GM19023 (cell line): Measurements from ENCODE around the gene GATB.

Experiments used
- ATAC-seq: cut with Tn5 transposase; IDR thresholded peaks from one replicate; pipeline ENCODE4 v1.9.1; 2021; ENCODE audit warnings: mild to moderate bottlenecking, moderate library complexity; ENCODE audit not compliant: unreplicated experiment

The GATB gene

GRCh38 chr4:151786158-151786495, 25.3 kb upstream of the GATB start:
- no peak for ATAC-seq

DNA sequence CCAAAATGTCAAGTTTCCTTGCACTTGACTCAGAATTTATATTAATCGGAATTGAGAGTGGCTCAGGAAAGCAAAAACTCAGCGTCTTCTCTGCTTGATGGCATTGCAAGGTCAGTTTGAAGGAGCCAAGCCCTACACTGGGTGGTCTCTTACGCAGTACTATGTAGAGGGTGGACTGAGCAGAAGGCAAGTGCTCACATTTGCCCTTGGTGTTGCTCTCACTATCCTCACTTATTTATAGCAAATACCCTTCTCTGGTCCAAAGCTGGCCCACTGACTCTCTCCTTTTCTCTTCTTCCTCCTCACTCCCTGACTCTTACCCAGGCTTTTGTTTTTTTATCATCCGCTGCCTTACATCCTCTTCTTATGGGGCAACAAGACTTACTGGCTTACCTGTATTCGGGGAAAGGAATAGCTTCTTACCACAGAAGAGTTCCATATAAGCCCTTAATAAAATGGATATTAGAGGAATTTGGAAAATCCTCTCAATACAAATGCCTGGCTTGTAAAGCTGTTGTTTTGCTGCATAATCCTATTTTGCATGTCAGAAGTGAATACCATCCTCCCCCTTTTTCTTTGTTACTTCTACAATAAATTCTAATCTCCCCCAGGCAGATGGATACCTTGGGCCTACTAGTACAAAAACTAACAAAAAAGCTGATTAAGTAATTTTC, 24.8 kb upstream of the GATB start:
- ATAC-seq: no peak

DNA sequence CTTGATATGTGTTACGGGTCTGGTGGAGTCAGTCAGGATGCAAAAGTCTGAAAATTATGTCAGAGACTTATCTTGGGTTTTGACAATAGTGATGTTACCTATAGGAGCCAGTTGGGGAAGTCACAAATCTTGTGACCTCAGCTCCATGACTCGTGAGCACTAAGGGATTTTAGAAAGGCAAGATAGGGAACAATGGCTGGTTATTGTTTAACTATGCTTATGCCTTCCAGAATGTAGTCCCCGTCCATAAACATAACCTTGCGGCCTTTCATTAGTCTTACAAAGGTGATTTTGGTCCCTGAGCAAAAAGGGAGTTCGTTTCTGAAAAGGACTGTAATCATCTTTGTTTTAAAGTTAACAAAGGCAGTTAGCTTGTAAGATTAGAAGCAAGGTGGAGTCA, 23.9 kb upstream of the GATB start:
- no peak for ATAC-seq

DNA sequence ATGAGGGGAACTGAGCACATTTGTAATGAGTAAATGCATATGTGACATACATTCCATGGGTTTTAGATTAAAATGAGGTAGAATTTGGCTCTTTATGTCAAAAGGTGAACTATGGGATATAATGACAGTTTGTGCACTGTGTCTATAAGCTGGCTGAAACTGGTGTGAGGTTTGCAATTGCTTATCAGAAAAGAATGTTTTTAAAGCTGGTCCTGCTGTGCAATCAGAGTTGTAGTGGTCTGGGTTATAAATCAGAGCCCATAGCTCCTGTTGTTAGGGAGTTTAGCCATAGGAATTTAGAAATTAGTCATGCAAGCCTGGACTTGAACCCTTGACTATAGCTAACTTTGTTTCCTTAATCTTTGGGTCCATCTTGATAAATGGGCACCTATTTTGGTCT, 23.1 kb upstream of the GATB start:
- no peak for ATAC-seq

DNA sequence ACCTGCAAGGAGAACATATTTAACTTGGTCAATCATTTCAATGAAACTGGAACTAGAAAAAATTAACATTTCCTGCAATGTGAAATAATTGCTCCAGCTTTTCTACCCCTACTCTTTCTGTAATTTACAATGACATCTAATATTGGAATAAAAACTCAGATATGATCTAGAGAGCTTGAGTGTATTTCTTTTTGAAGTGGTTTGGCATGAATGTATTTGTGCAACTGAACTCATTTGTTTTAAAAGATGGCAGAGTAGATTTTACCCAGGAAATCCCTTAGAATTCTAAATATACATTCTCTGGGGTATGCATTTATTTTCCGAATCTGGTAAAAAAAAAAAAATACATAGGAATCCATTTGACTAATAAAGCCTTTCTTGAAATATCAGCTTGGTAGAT, 21.5 kb upstream of the GATB start:
- no peak for ATAC-seq

- no peak for ATAC-seq
Measured at GRCh38 chr4:151781026-151781425, 20.2 kb upstream of the GATB start.

GRCh38 chr4:151777471-151777870, 16.7 kb upstream of the GATB start:
- no peak for ATAC-seq

- no peak for ATAC-seq
Measured at GRCh38 chr4:151774324-151774723, 13.5 kb upstream of the GATB start.

DNA sequence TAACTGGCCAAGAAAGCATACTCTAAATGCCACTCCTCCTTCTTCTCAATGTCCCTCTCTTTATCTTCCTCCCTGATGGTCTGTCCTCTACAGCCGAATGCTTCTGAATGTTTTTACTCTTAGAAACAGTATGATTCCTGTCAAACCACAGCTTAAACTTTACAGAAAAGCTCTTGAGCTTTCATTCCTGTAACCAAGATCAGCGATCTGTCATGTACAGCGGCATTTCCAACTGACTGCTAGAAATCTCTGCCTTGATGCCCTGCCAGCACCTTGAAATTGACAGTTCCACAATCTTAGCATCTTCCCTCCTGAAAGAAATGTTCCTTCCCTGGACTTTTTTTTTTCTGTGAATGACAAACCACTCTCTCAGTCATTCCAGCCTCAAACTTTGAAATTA, 11.5 kb upstream of the GATB start:
- no peak for ATAC-seq

DNA sequence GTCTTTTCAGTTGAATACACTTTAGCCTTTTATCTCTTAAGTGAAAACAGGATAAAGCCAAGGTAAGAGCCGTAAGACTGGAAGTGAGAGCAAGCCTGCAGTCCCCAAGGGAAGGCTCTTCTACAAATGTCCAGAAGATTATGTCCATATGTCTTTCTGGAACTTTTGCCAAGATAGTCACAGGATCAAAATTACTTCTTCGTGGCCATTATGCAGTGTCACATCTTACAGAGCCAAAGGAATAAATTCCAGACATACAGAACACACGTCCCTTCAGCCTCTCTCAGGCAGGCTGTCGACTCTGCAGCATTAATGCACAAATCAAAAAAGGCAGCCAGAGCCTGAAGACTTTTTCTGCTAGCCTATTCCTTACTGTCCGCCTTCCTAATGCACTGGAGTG, 10.9 kb upstream of the GATB start:
- ATAC-seq: no peak

GRCh38 chr4:151770154-151770553, 9.3 kb upstream of the GATB start:
- ATAC-seq: no peak

- ATAC-seq: no peak
Measured at GRCh38 chr4:151768835-151769234, 8.0 kb upstream of the GATB start.

DNA sequence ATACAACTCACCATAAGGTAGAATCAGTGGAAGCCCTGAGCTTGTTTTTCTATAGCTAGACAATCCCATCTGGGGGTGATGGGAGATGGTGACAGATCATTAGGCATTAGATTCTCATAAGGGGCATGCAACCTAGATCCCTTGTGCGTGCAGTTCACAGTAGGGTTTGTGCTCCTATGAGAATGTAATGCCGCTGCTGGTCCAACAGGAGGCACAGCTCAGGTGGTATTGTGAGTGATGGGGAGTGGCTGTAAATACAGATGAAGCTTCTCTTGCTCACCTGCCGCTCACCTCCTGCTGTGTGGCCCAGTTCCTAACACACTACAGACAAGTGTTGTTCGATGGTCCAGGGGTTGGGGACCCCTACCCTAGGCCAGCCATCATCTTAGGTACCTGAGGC, 5.9 kb upstream of the GATB start:
- ATAC-seq: no peak

DNA sequence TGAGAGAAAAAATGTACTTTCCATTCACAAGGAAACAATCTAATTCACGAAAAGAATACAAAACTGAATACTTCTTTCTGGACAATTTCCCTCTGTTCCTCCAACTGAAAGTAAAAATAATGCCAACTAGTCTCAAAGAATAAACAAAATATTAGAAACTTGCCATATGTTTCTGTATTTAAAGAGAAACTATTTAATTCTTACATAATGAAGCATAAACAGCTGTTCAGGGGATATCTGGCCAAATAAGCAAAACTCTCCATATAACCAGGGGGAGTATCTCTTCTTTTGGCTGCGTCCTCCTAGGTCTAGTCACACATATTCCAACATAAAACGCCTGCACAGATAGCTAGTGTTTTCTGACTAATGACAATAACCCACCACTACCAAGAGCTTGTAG, 805 bp downstream of the GATB start:
- ATAC-seq: no peak

DNA sequence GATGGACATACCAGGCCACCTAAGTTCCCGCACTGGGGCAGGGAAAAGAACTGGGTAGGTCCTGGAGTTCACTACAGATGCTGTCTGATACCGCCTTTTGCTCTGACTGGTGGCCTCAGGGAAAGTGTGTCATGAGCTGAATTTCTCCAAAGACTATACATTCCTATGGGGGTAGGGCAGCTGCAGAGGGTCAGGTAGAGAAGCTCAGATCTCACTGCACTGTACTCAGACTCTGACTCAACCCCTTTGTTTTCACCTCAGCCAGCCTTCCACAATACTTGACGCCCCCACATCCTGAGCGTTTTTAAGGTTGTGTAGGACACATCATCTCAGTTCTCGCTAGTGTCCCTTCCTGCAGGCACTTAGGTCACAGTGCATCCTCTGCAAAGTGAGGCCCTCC, 7.8 kb downstream of the GATB start:
- ATAC-seq: no peak

DNA sequence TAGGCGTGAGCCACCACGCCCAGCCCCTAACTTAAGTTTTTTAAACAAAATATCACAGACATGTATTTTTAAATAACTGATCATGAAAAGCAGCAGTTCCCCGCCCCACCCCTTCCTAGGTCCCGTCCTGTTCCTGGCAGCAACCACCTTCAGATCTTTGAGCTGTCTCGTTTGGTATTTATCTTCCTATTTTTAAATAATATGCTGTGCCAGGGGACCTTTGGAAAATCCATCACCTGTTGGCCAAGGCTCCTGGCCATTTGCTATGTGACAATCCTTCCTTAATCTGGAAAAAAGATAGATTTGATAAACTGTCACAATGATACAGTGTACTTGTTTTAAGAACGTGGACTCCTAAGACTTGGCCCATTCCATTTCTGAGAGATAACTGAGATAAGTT, 10.7 kb downstream of the GATB start:
- ATAC-seq: no peak

GRCh38 chr4:151745481-151746231, 15.2 kb downstream of the GATB start:
- ATAC-seq: no peak

DNA sequence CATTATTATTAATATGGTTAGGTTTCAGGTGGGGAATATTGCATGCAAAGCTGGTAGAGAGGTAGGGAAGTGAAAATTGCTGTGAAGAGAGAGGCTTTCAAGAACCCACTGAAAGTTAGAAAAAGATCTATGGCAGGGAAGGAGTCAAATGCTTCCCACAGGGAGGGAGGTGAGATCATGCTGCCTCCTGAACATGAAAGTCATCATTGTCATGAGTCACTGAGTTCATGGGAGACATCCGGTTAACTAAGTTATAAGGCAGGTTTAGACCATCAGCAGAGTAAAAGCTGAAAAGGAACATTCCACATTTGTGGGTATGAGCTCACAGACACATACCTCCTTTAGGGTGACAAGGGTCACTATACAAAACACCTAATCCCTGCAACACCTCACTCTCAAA, 16.2 kb downstream of the GATB start:
- ATAC-seq: no peak

- ATAC-seq: no peak
Measured at GRCh38 chr4:151743894-151744293, 16.9 kb downstream of the GATB start.

DNA sequence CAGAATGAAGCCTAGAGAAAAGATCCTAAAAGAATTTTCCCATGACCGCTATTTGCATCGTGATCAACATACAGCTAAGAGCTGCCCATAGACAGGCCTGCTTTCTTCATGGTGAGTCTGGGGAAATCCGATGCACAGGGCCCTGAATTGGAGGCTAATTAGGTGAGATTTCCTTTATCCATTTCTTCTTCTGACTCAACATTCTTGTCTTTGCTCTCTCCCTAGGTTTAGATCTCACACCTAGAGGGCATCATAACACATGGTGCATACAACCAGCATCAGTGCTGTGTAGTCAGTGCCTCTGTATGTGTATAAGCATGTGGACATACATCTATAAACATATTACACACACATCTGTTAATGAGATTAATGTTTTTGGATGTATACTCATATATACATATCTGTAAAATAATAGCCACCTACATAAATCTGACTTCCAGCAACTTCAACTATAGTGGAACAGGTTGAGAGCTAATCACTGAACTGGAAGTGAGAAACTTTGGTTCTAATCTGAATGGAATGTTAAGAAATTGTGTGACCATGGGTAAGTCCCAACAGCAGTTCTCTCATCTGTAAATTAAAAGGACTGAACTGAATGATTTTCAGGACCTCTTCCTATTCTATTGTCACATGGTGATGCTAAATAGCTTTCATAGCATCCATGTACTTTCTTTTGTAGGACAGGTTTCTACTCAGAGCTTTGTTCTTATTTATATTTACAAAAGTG, 17.5 kb downstream of the GATB start:
- ATAC-seq: no peak

DNA sequence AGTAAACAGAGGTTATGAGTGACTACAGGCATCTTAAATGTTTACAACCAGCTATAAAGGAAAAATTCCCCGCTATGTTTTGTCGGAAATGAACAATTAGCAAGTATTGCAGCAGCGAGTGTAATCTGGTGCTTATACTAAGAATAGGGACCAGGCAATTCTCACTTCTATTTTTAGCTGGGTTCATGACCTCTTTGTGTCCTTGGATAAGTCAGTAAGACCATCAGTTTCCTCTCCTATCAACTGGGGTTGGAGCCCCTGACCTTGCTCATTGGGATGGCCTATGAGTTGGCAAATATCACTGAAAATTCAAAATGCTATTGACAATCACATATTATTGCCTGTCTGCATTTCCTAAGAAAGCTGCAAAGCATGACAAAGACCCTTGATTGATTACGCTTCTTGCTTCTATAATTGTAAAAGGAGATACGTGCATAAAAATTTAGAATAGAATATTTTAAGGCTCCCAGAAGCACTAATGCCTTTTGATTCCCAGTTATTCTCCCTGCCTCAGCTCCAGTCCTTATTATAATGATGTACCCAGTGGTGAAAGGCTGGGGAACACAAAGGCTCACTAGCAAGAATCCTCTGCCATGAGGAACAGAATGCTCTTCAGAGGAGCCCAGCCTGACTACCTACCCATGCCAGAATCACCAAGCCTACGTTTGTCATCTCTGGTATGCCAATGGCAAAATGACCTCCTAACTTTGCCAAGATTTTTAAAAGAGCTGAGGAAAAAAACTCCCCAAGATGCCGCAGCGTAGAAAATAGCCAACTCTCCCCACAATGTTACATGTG, 21.9 kb downstream of the GATB start:
- no peak for ATAC-seq
